GM12878 (cell line): Measurements from ENCODE around the gene RBMS3. TPM values are rescaled to one million over a fixed set of nuclear protein-coding genes. Genes with fewer than 3 reads are reported as not detected.

Experiments used
- ATAC-seq: fragments of 200-7000 bp; cut with Tn5 transposase; 3 replicates; pipeline ENCODE4 v1.9.1; 2020; ENCODE audit warnings: mild to moderate bottlenecking, moderate library complexity
- BruUV-seq: library from RNA; stranded (reverse); fragments of 400-500 nt; replicated peaks from 2 replicates; lab custom pipeline; 2021; lab: Mats Ljungman, UMichigan
- CTCF ChIA-PET: fragments of 300-600 bp; sonication (Branson Sonifier 250); formaldehyde crosslinking; extraction: SDS; loops from one replicate; lab custom pipeline; 2021; ENCODE audit warnings: inconsistent platforms; lab: Yijun Ruan, JAX
- POLR2A ChIA-PET: fragments of 350-600 bp; formaldehyde crosslinking; extraction: SDS; loops from one replicate; lab custom pipeline; 2021; ENCODE audit warnings: inconsistent platforms; lab: Charles Lee
- RAD21 ChIA-PET: fragments of 300-600 bp; sonication (Branson Sonifier 250); formaldehyde crosslinking; loops from one replicate; lab custom pipeline; 2023; ENCODE audit warnings: antibody characterized with exemption; ENCODE audit not compliant: unreplicated experiment; lab: Charles Lee
- SMC1A ChIA-PET: fragments of 300-600 bp; sonication (Branson Sonifier 250); formaldehyde crosslinking; loops from one replicate; lab custom pipeline; 2023; ENCODE audit not compliant: unreplicated experiment, uncharacterized antibody; lab: Charles Lee
- DNase-seq: peaks from one replicate; pipeline ENCODE4 v3.0.0-alpha.2; 2011; ENCODE audit warnings: low read depth, low spot score
- FAIRE-seq: peaks from 3 replicates; lab custom pipeline; 2011; peaks lifted over from hg19 to GRCh38; lab: Jason Lieb, UNC
- H2AFZ ChIP-seq: 2 replicates; pipeline ENCODE4 v1.6.0; 2011; ENCODE audit warnings: low read depth, low read length, control low read depth; ENCODE audit not compliant: control insufficient read depth
- H3K27ac ChIP-seq: 2 replicates; pipeline ENCODE4 v1.5.1; 2011; ENCODE audit warnings: control low read depth; ENCODE audit not compliant: control insufficient read depth, insufficient read depth
- H3K27me3 ChIP-seq, 2 experiments: replicated peaks in 1 of 2; 2 replicates each; pipeline versions ENCODE4 v1.6.0 to v1.6.1; 2011; ENCODE audit warnings: low read length in 1 of 2; ENCODE audit not compliant: control insufficient read depth in 2 of 2, insufficient read depth in 2 of 2
- H3K36me3 ChIP-seq, 2 experiments: 2 replicates each; pipeline ENCODE4 v1.5.1; 2011; ENCODE audit warnings: low read length in 1 of 2; ENCODE audit not compliant: control insufficient read depth in 2 of 2, insufficient read depth in 2 of 2
- H3K4me1 ChIP-seq: 2 replicates; pipeline ENCODE4 v1.6.1; 2011; ENCODE audit warnings: mild to moderate bottlenecking, low read length, moderate library complexity, mixed read lengths; ENCODE audit not compliant: control insufficient read depth, insufficient read depth
- H3K4me2 ChIP-seq: 2 replicates; pipeline ENCODE4 v1.6.0; 2011; ENCODE audit warnings: control low read depth; ENCODE audit not compliant: control insufficient read depth, insufficient read depth
- H3K4me3 ChIP-seq: fragments of 200-600 bp; sonication (generic); 2 replicates; pipeline ENCODE4 v1.5.1; 2016
- H3K79me2 ChIP-seq: 2 replicates; pipeline ENCODE4 v1.6.0; 2011; ENCODE audit warnings: low read length; ENCODE audit not compliant: control insufficient read depth, insufficient read depth
- H3K9ac ChIP-seq: 2 replicates; pipeline ENCODE4 v1.8.0; 2011; ENCODE audit warnings: low read length, control low read depth, mixed read lengths; ENCODE audit not compliant: control insufficient read depth, insufficient read depth
- H3K9me3 ChIP-seq: replicated peaks from 3 replicates; pipeline ENCODE4 v1.5.1; 2011; ENCODE audit warnings: mild to moderate bottlenecking, low read length; ENCODE audit not compliant: control insufficient read depth, insufficient read depth
- H4K20me1 ChIP-seq: 2 replicates; pipeline ENCODE4 v1.6.0; 2011; ENCODE audit not compliant: control insufficient read depth, insufficient read depth
- CBX5 ChIP-seq: sonication (generic); IDR thresholded peaks from 2 replicates; pipeline ENCODE4 v1.6.1; 2016; ENCODE audit warnings: low read depth, moderate library complexity, mild to moderate bottlenecking, inconsistent platforms
- CREB1 ChIP-seq: IDR thresholded peaks from 2 replicates; pipeline ENCODE4 v1.6.1; 2012; ENCODE audit warnings: low read depth, mild to moderate bottlenecking, inconsistent platforms
- DPF2 ChIP-seq: fragments of 450-650 bp; IDR thresholded peaks from 2 replicates; pipeline ENCODE4 v1.6.1; 2017; ENCODE audit warnings: mild to moderate bottlenecking
- EED ChIP-seq: sonication (generic); IDR thresholded peaks from 2 replicates; pipeline ENCODE4 v1.6.1; 2016; ENCODE audit warnings: antibody characterized with exemption, low read depth
- FOXM1 ChIP-seq: IDR thresholded peaks from 2 replicates; pipeline ENCODE4 v1.6.1; 2012; ENCODE audit warnings: low read depth, mild to moderate bottlenecking, inconsistent platforms, low read length, moderate library complexity
- MYB ChIP-seq: fragments of 150-350 bp; IDR thresholded peaks from 2 replicates; pipeline ENCODE4 v1.6.1; 2014; ENCODE audit warnings: mild to moderate bottlenecking, low read depth, low read length, borderline replicate concordance
- MYC ChIP-seq: IDR thresholded peaks from 2 replicates; pipeline ENCODE4 v1.6.1; 2011; ENCODE audit warnings: mild to moderate bottlenecking, low read length, moderate library complexity, inconsistent platforms; ENCODE audit not compliant: insufficient read depth, insufficient replicate concordance, insufficient read length, severe bottlenecking
- NFYA ChIP-seq: IDR thresholded peaks from 2 replicates; pipeline ENCODE4 v1.6.1; 2011; ENCODE audit warnings: low read depth, mild to moderate bottlenecking, low read length, improper control_type of control experiment, borderline replicate concordance
- SKIL ChIP-seq: fragments of 450-650 bp; IDR thresholded peaks from 2 replicates; pipeline ENCODE4 v1.6.1; 2017; ENCODE audit warnings: mild to moderate bottlenecking, low read depth, inconsistent platforms; ENCODE audit not compliant: poor library complexity, severe bottlenecking
- SP1 ChIP-seq: IDR thresholded peaks from one replicate; pipeline ENCODE4 v1.6.1; 2011; ENCODE audit warnings: low read depth, low read length
- SREBF2 ChIP-seq: IDR thresholded peaks from 2 replicates; pipeline ENCODE4 v1.6.1; 2012; ENCODE audit warnings: mild to moderate bottlenecking, low read length
- STAT1 ChIP-seq: fragments of 450-650 bp; conservative IDR thresholded peaks from 2 replicates; pipeline ENCODE4 v1.6.1; 2014; ENCODE audit warnings: antibody characterized with exemption, mild to moderate bottlenecking
- SUPT20H ChIP-seq: IDR thresholded peaks from 2 replicates; pipeline ENCODE4 v1.6.1; 2011; ENCODE audit warnings: low read depth, mild to moderate bottlenecking, low read length, moderate library complexity, borderline replicate concordance; ENCODE audit not compliant: control insufficient read depth
- ZBTB4 ChIP-seq: fragments of 450-650 bp; formaldehyde crosslinking; IDR thresholded peaks from 2 replicates; pipeline ENCODE4 v1.4.0; 2022; ENCODE audit warnings: mild to moderate bottlenecking, moderate library complexity
- WGBS: methylation state at CpG from one replicate; pipeline ENCODE4 v1.1.6; 2016; ENCODE audit warnings: low lambda C conversion rate; ENCODE audit not compliant: insufficient replicate concordance, insufficient coverage; ENCODE audit errors: missing lambda C conversion rate; 5-methylcytosine and 5-hydroxymethylcytosine counted together
- in situ Hi-C: fragments of 300-500 bp; cut with MboI; formaldehyde crosslinking; loops from 9 replicates; pipeline ENCODE4 v1.14.3; 2018; ENCODE audit warnings: mixed read lengths
- intact Hi-C: fragments of 100-400 bp; cut with micrococcal nuclease; formaldehyde crosslinking; loops from one replicate; pipeline ENCODE4 v1.14.2; 2022; ENCODE audit not compliant: unreplicated experiment
- polyA plus RNA-seq, 11 experiments: library from polyadenylated mRNA; depleted of rRNA in 4 of 11; unstranded in 6 of 11; stranded (reverse) in 5 of 11; fragments of >200 nt; fragmentation: Nextera tagmentation in 4 of 11; fragmentation: Illumina TruSeq in 1 of 11; extraction: Ambion mirVana in 4 of 11; extraction: Trizol in 1 of 11; gene quantifications; 1 replicate in 1 of 11; 2 replicates in 10 of 11; pipeline versions ENCODE4 v1.2.1 to v1.2.3, GENCODE V29; 2011 to 2016; ENCODE audit warnings: inconsistent platforms in 2 of 11, missing spikeins in 2 of 11, low read depth in 1 of 11
- total RNA-seq, 4 experiments: library from RNA; depleted of rRNA in 3 of 4; stranded (reverse); fragments of >200 nt in 3 of 4; fragmentation: Illumina TruSeq in 1 of 4; extraction: Trizol in 1 of 4; gene quantifications; 2 replicates each; pipeline versions ENCODE4 v1.2.1 to v1.2.3, GENCODE V29; 2013 to 2021

The RBMS3 gene
- total and polyA plus RNA-seq, 10 of the 15 experiments (the other 5 are each of a cell fraction or from before 2014, with no cell fraction given), result 0.79 to 4.7 (median 3.1) TPM

DNA sequence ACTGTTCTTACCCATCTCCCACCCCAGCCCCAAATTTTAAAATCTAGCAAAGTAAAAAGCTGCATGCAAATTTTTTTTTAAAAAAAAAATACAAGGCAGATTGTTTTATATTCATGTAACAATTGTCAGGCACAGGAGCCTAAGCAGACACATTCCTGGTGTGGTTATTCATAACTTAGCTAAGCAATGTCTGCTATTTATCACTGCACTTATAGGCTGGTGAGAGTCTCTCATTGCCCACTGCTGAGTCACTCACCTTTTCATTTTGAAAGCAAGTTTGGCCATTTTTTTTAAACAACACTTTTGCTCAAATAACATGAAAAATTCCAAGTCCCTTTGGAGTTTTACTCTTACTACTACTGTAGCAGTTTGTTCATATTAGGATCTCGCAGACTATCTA, 413.9 kb downstream of the RBMS3 start:
- ATAC-seq, result no peak
- Histone ChIP-seq H3K4me3 (no peak overlapping the region), H3K9me3 (no peaks in the 10 kb centered on the region), H3K79me2 (no peaks in the 10 kb centered on the region), H4K20me1 (no peaks in the 10 kb centered on the region), H3K4me1 (no peaks in the 10 kb centered on the region), H2AFZ (no peak overlapping the region), H3K4me2 (no peak overlapping the region), H3K27me3 (no peaks in the 10 kb centered on the region), H3K9ac (no peak overlapping the region)
- WGBS, result 36% methylated on average over 1 of the region's 1 CpG
- ChIA-PET RAD21 (no interaction called here), CTCF (no interaction called here)
- no peak for DNase-seq
- in situ Hi-C loops, result no loop called here
- no TSS peak for BruUV-seq
- TF ChIP-seq SREBF2 (no peak), SP1 (no peak), FOXM1 (no peak), DPF2 (no peak)
- TF ChIP-seq, all 136 proteins: peak for 0
- H3K27ac ChIP-seq, result no peak overlapping the region
- intact Hi-C loops, result no loop called here
- SMC1A ChIA-PET, result interaction anchor here (1.6 kb wide), 1 partner anchor 16 kb away, joined by 3 read pairs; no protein-coding TSS in a partner anchor
- no peak for FAIRE-seq
- POLR2A ChIA-PET, result no interaction called here
- no peaks in the 10 kb centered on the region for H3K36me3 ChIP-seq

GRCh38 chr3:29695201-29695600, 414.3 kb downstream of the RBMS3 start:
- H3K9me3 ChIP-seq, result no peaks in the 10 kb centered on the region
- no peaks in the 10 kb centered on the region for H3K4me1 ChIP-seq
- ChIA-PET SMC1A (interaction anchor here (1.6 kb wide), 1 partner anchor 16 kb away, joined by 3 read pairs; no protein-coding TSS in a partner anchor), POLR2A (no interaction called here), RAD21 (no interaction called here), CTCF (no interaction called here)
- BruUV-seq, result no TSS peak
- DNase-seq (no peak), ATAC-seq (no peak), FAIRE-seq (no peak)
- H4K20me1 ChIP-seq, result no peaks in the 10 kb centered on the region
- in situ Hi-C loops, result no loop called here
- no peak overlapping the region for H3K4me3 ChIP-seq
- no peaks in the 10 kb centered on the region for H3K36me3 ChIP-seq
- no peak overlapping the region for H3K9ac ChIP-seq
- H3K27ac ChIP-seq, result no peak overlapping the region
- no peaks in the 10 kb centered on the region for H3K79me2 ChIP-seq
- H3K4me2 ChIP-seq, result no peak overlapping the region
- 95% methylated on average over 1 of the region's 1 CpG for WGBS
- intact Hi-C loops, result no loop called here
- no peak overlapping the region for H2AFZ ChIP-seq
- no peaks in the 10 kb centered on the region for H3K27me3 ChIP-seq
- TF ChIP-seq SKIL, result no peak
- TF ChIP-seq CBX5, result no peak
- TF ChIP-seq MYB, result no peak
- no peak for TF ChIP-seq STAT1
- TF ChIP-seq MYC, result no peak
- no peak for TF ChIP-seq EED
- TF ChIP-seq SUPT20H, result no peak
- TF ChIP-seq NFYA, result no peak
- no peak for TF ChIP-seq ZBTB4 (CRISPR knock-in tag)
- TF ChIP-seq CREB1, result no peak
